NCI-H774 (cell line): ENCODE measurements around the gene DNASE1L2.
"Not testable (repeated sequence)": the region's sequence is repeated elsewhere in the genome, so short reads cannot be mapped to it uniquely, and the experiment has no call there.

Experiments
- DNase-seq: peaks from one replicate; lab custom pipeline; 2025; lab: John Stamatoyannopoulos, UW

Gene DNASE1L2

GRCh38 chr16:2203119-2203688 lies 33.0 kb upstream of the DNASE1L2 start:
- DNase-seq: not testable (repeated sequence)

- DNase-seq: no peak
These were observed 31.7 kb upstream of the DNASE1L2 start for GRCh38 chr16:2204416-2205103.

GRCh38 chr16:2205104-2205966 lies 30.9 kb upstream of the DNASE1L2 start, which contains the start of gene MLST8:
Gene MLST8 (plus strand): TSS chr16:2205454. CDS start chr16:2206086, 632 bp downstream.
- peak; percentile 51 for DNase-seq

GRCh38 chr16:2205967-2206313 lies 30.3 kb upstream of the DNASE1L2 start:
- DNase-seq: no peak

- no peak for DNase-seq
These were observed 29.8 kb upstream of the DNASE1L2 start for GRCh38 chr16:2206420-2206779.

GRCh38 chr16:2206780-2207433 lies 29.3 kb upstream of the DNASE1L2 start:
- DNase-seq: no peak

GRCh38 chr16:2207872-2208271 lies 28.4 kb upstream of the DNASE1L2 start:
- no peak for DNase-seq

GRCh38 chr16:2208308-2208707 lies 27.9 kb upstream of the DNASE1L2 start:
- DNase-seq: no peak

- no peak for DNase-seq
These were observed 27.5 kb upstream of the DNASE1L2 start for GRCh38 chr16:2208772-2209171.

GRCh38 chr16:2209258-2210008 lies 26.8 kb upstream of the DNASE1L2 start:
- DNase-seq: no peak

- DNase-seq: no peak
These were observed 26.3 kb upstream of the DNASE1L2 start for GRCh38 chr16:2210009-2210332.

GRCh38 chr16:2210386-2211365 lies 25.6 kb upstream of the DNASE1L2 start, which contains the start of gene BRICD5:
Gene BRICD5 (minus strand): TSS chr16:2210863. CDS start chr16:2210833, 30 bp downstream.
- DNase-seq: no peak

- DNase-seq: no peak
These were observed 24.3 kb upstream of the DNASE1L2 start for GRCh38 chr16:2211923-2212347.

GRCh38 chr16:2212362-2213324 lies 23.6 kb upstream of the DNASE1L2 start:
- DNase-seq: no peak

GRCh38 chr16:2213817-2214718 lies 22.2 kb upstream of the DNASE1L2 start:
- no peak for DNase-seq

GRCh38 chr16:2214719-2214968 lies 21.6 kb upstream of the DNASE1L2 start, which contains the start of gene PGP:
Gene PGP (minus strand): TSS chr16:2214840. CDS start chr16:2214777, 63 bp downstream.
- no peak for DNase-seq

GRCh38 chr16:2216330-2216729 lies 19.9 kb upstream of the DNASE1L2 start:
- DNase-seq: no peak

GRCh38 chr16:2223221-2223941 lies 12.9 kb upstream of the DNASE1L2 start, which contains the start of gene E4F1:
Gene E4F1 (plus strand): TSS chr16:2223591. CDS start chr16:2223614, 23 bp downstream.
- peak; percentile 93 for DNase-seq
